GM23338 (cell line): ENCODE measurements around the gene CELSR1. TPM values are rescaled to one million over a fixed set of nuclear protein-coding genes. Genes with fewer than 3 reads are reported as not detected.

ENCODE experiments used
- ATAC-seq: fragments of 200-7000 bp; cut with Tn5 transposase; 3 replicates; pipeline ENCODE4 v1.9.1; 2020
- DNase-seq: peaks from one replicate; pipeline ENCODE4 v3.0.0-alpha.2; 2015; ENCODE audit warnings: low spot score
- H2AFZ ChIP-seq: fragments of 200-600 bp; sonication (generic); 2 replicates; pipeline ENCODE4 v1.8.0; 2016; ENCODE audit warnings: antibody characterized with exemption, mild to moderate bottlenecking, moderate library complexity
- H3F3A ChIP-seq: fragments of 200-600 bp; sonication (generic); replicated peaks from 2 replicates; pipeline ENCODE4 v1.8.0; 2017; ENCODE audit warnings: antibody characterized with exemption, mixed run types, low read depth
- H3K27ac ChIP-seq: fragments of 200-600 bp; sonication (generic); 2 replicates; pipeline ENCODE4 v1.6.1; 2016; ENCODE audit warnings: low read depth
- H3K27me3 ChIP-seq: fragments of 200-600 bp; sonication (generic); 2 replicates; pipeline ENCODE4 v1.8.0; 2016; ENCODE audit warnings: mild to moderate bottlenecking, mixed run types, moderate library complexity; ENCODE audit not compliant: insufficient read depth
- H3K36me3 ChIP-seq: fragments of 200-600 bp; sonication (generic); 2 replicates; pipeline ENCODE4 v1.8.0; 2016; ENCODE audit warnings: mild to moderate bottlenecking; ENCODE audit not compliant: insufficient read depth
- H3K4me1 ChIP-seq: fragments of 200-600 bp; sonication (generic); 2 replicates; pipeline ENCODE4 v1.8.0; 2016; ENCODE audit warnings: mild to moderate bottlenecking, moderate library complexity; ENCODE audit not compliant: insufficient read depth
- H3K4me2 ChIP-seq: fragments of 200-600 bp; sonication (generic); 2 replicates; pipeline ENCODE4 v1.7.1; 2017; ENCODE audit warnings: mixed run types
- H3K4me3 ChIP-seq: fragments of 200-600 bp; sonication (generic); 2 replicates; pipeline ENCODE4 v1.6.1; 2016; ENCODE audit warnings: mixed run types
- H3K79me2 ChIP-seq: fragments of 200-600 bp; sonication (generic); replicated peaks from 2 replicates; pipeline ENCODE4 v1.8.0; 2017; ENCODE audit warnings: mild to moderate bottlenecking; ENCODE audit not compliant: insufficient read depth
- H3K9me2 ChIP-seq: fragments of 200-600 bp; sonication (generic); 2 replicates; pipeline ENCODE4 v1.8.0; 2017; ENCODE audit not compliant: insufficient read depth
- H4K20me1 ChIP-seq: fragments of 200-600 bp; sonication (generic); replicated peaks from 2 replicates; pipeline ENCODE4 v1.8.0; 2017; ENCODE audit warnings: mild to moderate bottlenecking; ENCODE audit not compliant: insufficient read depth
- H3K27ac Mint-ChIP-seq: 2 replicates; pipeline ENCODE4 v1.8.0; 2020; ENCODE audit warnings: inconsistent platforms, mild to moderate bottlenecking, moderate library complexity, mixed read lengths
- H3K27me3 Mint-ChIP-seq: 3 replicates; pipeline ENCODE4 v1.8.0; 2022; ENCODE audit warnings: low read depth, mild to moderate bottlenecking, moderate library complexity, mixed read lengths, inconsistent platforms; ENCODE audit not compliant: insufficient read depth, poor library complexity
- H3K36me3 Mint-ChIP-seq: 3 replicates; pipeline ENCODE4 v1.8.0; 2021; ENCODE audit warnings: low read depth, mild to moderate bottlenecking, inconsistent platforms, moderate library complexity, mixed read lengths
- H3K4me1 Mint-ChIP-seq: 3 replicates; pipeline ENCODE4 v1.8.0; 2020; ENCODE audit warnings: mild to moderate bottlenecking, inconsistent platforms, mixed read lengths
- H3K4me3 Mint-ChIP-seq: 3 replicates; pipeline ENCODE4 v1.8.0; 2021; ENCODE audit warnings: moderate library complexity, mild to moderate bottlenecking, inconsistent platforms, mixed read lengths
- H3K9me3 Mint-ChIP-seq: 3 replicates; pipeline ENCODE4 v1.8.0; 2020; ENCODE audit warnings: moderate library complexity, mild to moderate bottlenecking, inconsistent platforms, mixed read lengths
- ETS1 ChIP-seq: IDR thresholded peaks from 2 replicates; pipeline ENCODE4 v1.6.1; 2016; ENCODE audit warnings: antibody characterized with exemption
- EZH2phosphoT487 ChIP-seq: fragments of 200-600 bp; sonication (generic); IDR thresholded peaks from one replicate; pipeline ENCODE4 v1.8.1; 2018; ENCODE audit warnings: antibody characterized with exemption; ENCODE audit not compliant: unreplicated experiment
- JUNB ChIP-seq: IDR thresholded peaks from one replicate; pipeline ENCODE4 v1.6.1; 2016; ENCODE audit warnings: antibody characterized with exemption; ENCODE audit not compliant: unreplicated experiment
- NANOG ChIP-seq: IDR thresholded peaks from 2 replicates; pipeline ENCODE4 v1.6.1; 2016; ENCODE audit warnings: antibody characterized with exemption, borderline replicate concordance
- POLR2AphosphoS5 ChIP-seq: IDR thresholded peaks from 2 replicates; pipeline ENCODE4 v1.6.1; 2016; ENCODE audit warnings: antibody characterized with exemption, low read depth
- REST ChIP-seq: IDR thresholded peaks from one replicate; pipeline ENCODE4 v1.6.1; 2018; ENCODE audit warnings: antibody characterized with exemption; ENCODE audit not compliant: unreplicated experiment
- STAT1 ChIP-seq: IDR thresholded peaks from one replicate; pipeline ENCODE4 v1.6.1; 2016; ENCODE audit warnings: antibody characterized with exemption; ENCODE audit not compliant: unreplicated experiment
- ZNF114 ChIP-seq: fragments of 250-450 bp; sonication (Bioruptor Pico); IDR thresholded peaks from 2 replicates; pipeline ENCODE4 v1.5.0; 2020; ENCODE audit warnings: mild to moderate bottlenecking, moderate library complexity
- ZNF331 ChIP-seq: fragments of 250-450 bp; sonication (Bioruptor Pico); IDR thresholded peaks from 2 replicates; pipeline ENCODE4 v1.5.0; 2020; ENCODE audit warnings: low read depth, mild to moderate bottlenecking, moderate library complexity
- polyA plus RNA-seq: library from polyadenylated mRNA; unstranded; fragments of >200 nt; fragmentation: Nextera tagmentation; extraction: Ambion mirVana; gene quantifications from 2 replicates; pipeline ENCODE4 v1.2.1, GENCODE V29; 2016
- total RNA-seq: library from RNA; depleted of rRNA; stranded (reverse); fragments of >200 nt; shearing (Covaris generic); gene quantifications from 2 replicates; pipeline ENCODE4 v1.2.3, GENCODE V29; 2014

CELSR1 gene
- total and polyA plus RNA-seq, 2 experiments from 2014 or later: 4.8 to 20.4 TPM

- Mint-ChIP-seq H3K27me3 (peaks cover 7% of the 10 kb centered on the region), H3K27ac (no peak overlapping the region), H3K4me3 (no peak overlapping the region), H3K4me1 (no peaks in the 10 kb centered on the region; the same call in 1 of the 3 replicates), H3K36me3 (peaks cover 35% of the 10 kb centered on the region), H3K9me3 (peaks cover 2% of the 10 kb centered on the region; the same call in 1 of the 3 replicates)
- TF ChIP-seq ETS1 (no peak), EZH2phosphoT487 (no peak), STAT1 (no peak)
- Histone ChIP-seq H3K9me2 (no peaks in the 10 kb centered on the region), H3K27me3 (no peaks in the 10 kb centered on the region), H2AFZ (no peak overlapping the region), H3F3A (peaks cover 4% of the 10 kb centered on the region; the same call in 1 of the 2 replicates), H3K36me3 (peaks cover 5% of the 10 kb centered on the region; the same call in 1 of the 2 replicates), H3K4me1 (no peaks in the 10 kb centered on the region), H3K4me3 (no peak overlapping the region), H3K4me2 (no peak overlapping the region), H3K27ac (no peak overlapping the region), H3K79me2 (no peaks in the 10 kb centered on the region), H4K20me1 (peaks cover 9% of the 10 kb centered on the region)
- DNase-seq: no peak
- ATAC-seq: no peak
Observed at GRCh38 chr22:46358766-46359165, 178.7 kb downstream of the CELSR1 start.

- no peak overlapping the region for H3K4me3 Mint-ChIP-seq
- no peak for ATAC-seq
- H3F3A ChIP-seq: peaks cover 4% of the 10 kb centered on the region; the same call in 1 of the 2 replicates
Observed at GRCh38 chr22:46357711-46358520, 179.5 kb downstream of the CELSR1 start.

More at GRCh38 chr22:46357711-46358520, 179.5 kb downstream of the CELSR1 start:
- Histone ChIP-seq H3K4me1 (no peaks in the 10 kb centered on the region), H4K20me1 (peaks cover 9% of the 10 kb centered on the region), H3K27me3 (no peaks in the 10 kb centered on the region), H3K4me3 (no peak overlapping the region), H2AFZ (no peak overlapping the region), H3K4me2 (no peak overlapping the region), H3K9me2 (no peaks in the 10 kb centered on the region), H3K27ac (no peak overlapping the region), H3K36me3 (peaks cover 5% of the 10 kb centered on the region; the same call in 1 of the 2 replicates), H3K79me2 (no peaks in the 10 kb centered on the region)
- Mint-ChIP-seq H3K4me1 (no peaks in the 10 kb centered on the region; the same call in 1 of the 3 replicates), H3K9me3 (peaks cover 2% of the 10 kb centered on the region; the same call in 1 of the 3 replicates), H3K36me3 (peaks cover 39% of the 10 kb centered on the region), H3K27me3 (peaks cover 7% of the 10 kb centered on the region), H3K27ac (no peak overlapping the region)
- no peak for DNase-seq
- TF ChIP-seq REST: no peak
- TF ChIP-seq NANOG: no peak
- no peak for TF ChIP-seq EZH2phosphoT487
- no peak for TF ChIP-seq JUNB
- TF ChIP-seq ETS1: no peak
- TF ChIP-seq POLR2AphosphoS5: no peak
- no peak for TF ChIP-seq ZNF114 (CRISPR knock-in tag)
- no peak for TF ChIP-seq ZNF331
